Activated CD8-positive, alpha-beta memory T cell treated with anti-CD3 and anti-CD28 coated beads, Interleukin-2, amount 50 U/mL, for 24 hours (primary cell): ENCODE data around the gene CYFIP2.

Source experiments
- DNase-seq: peaks from one replicate; pipeline ENCODE4 v3.0.0-alpha.2; 2020; ENCODE audit errors: extremely low read depth

The CYFIP2 gene

GRCh38 chr5:157324237-157324636 is 58.3 kb downstream of the CYFIP2 start:
- DNase-seq, result no peak

GRCh38 chr5:157326440-157327005 is 60.6 kb downstream of the CYFIP2 start:
- no peak for DNase-seq

- DNase-seq, result no peak
These were observed 61.8 kb downstream of the CYFIP2 start for GRCh38 chr5:157327771-157328170.

- DNase-seq, result no peak
These were observed 62.5 kb downstream of the CYFIP2 start for GRCh38 chr5:157328277-157328912.

- no peak for DNase-seq
These were observed 65.9 kb downstream of the CYFIP2 start for GRCh38 chr5:157331807-157332206.

- no peak for DNase-seq
These were observed 69.9 kb downstream of the CYFIP2 start for GRCh38 chr5:157335534-157336422.

GRCh38 chr5:157336423-157336744 is 70.5 kb downstream of the CYFIP2 start:
- DNase-seq, result no peak

GRCh38 chr5:157339409-157339808 is 73.5 kb downstream of the CYFIP2 start:
- DNase-seq, result no peak

- DNase-seq, result no peak
These were observed 77.0 kb downstream of the CYFIP2 start for GRCh38 chr5:157342822-157343402.

GRCh38 chr5:157343842-157344790 is 78.2 kb downstream of the CYFIP2 start:
- DNase-seq, result no peak

- no peak for DNase-seq
These were observed 79.1 kb downstream of the CYFIP2 start for GRCh38 chr5:157345067-157345466.

- no peak for DNase-seq
These were observed 79.6 kb downstream of the CYFIP2 start for GRCh38 chr5:157345485-157345884.

- no peak for DNase-seq
These were observed 81.6 kb downstream of the CYFIP2 start for GRCh38 chr5:157347301-157348048.

- DNase-seq, result no peak
These were observed 82.1 kb downstream of the CYFIP2 start for GRCh38 chr5:157348049-157348400.

GRCh38 chr5:157350939-157351801 is 85.2 kb downstream of the CYFIP2 start:
- no peak for DNase-seq

- no peak for DNase-seq
These were observed 85.8 kb downstream of the CYFIP2 start for GRCh38 chr5:157351802-157352092.

- no peak for DNase-seq
These were observed 86.9 kb downstream of the CYFIP2 start for GRCh38 chr5:157352756-157353340.

- DNase-seq, result no peak
These were observed 88.9 kb downstream of the CYFIP2 start for GRCh38 chr5:157354800-157355199.

- DNase-seq, result no peak
These were observed 90.7 kb downstream of the CYFIP2 start for GRCh38 chr5:157356576-157356975.

GRCh38 chr5:157357823-157358222 is 91.9 kb downstream of the CYFIP2 start:
- DNase-seq, result no peak
